K562 (cell line): ENCODE data around the gene TBX10. TPM values are rescaled to one million over a fixed set of nuclear protein-coding genes. Genes with fewer than 3 reads are reported as not detected.
A peak's percentile ranks its signal among the peaks of the same experiment; 100 is the strongest.

ENCODE experiments used
- CBX2 ChIP-seq: fragments of 200-600 bp; sonication (generic); IDR thresholded peaks from one replicate; pipeline ENCODE4 v1.6.1; 2012; ENCODE audit warnings: mild to moderate bottlenecking, low read length, inconsistent platforms; ENCODE audit not compliant: insufficient read depth, poor library complexity, severe bottlenecking
- CHD4 ChIP-seq: fragments of 200-600 bp; sonication (generic); IDR thresholded peaks from 3 replicates; pipeline ENCODE4 v1.6.1; 2012; ENCODE audit warnings: low read depth, mild to moderate bottlenecking, mixed read lengths, low read length, inconsistent platforms; ENCODE audit not compliant: insufficient read depth, insufficient replicate concordance, poor library complexity, severe bottlenecking
- COPS2 ChIP-seq: fragments of 450-650 bp; conservative IDR thresholded peaks from 2 replicates; pipeline ENCODE4 v1.6.1; 2016; ENCODE audit warnings: mild to moderate bottlenecking, moderate library complexity
- ELF2 ChIP-seq: fragments of 250-450 bp; sonication (Bioruptor Pico); IDR thresholded peaks from 2 replicates; pipeline ENCODE4 v1.5.0; 2021; ENCODE audit warnings: mild to moderate bottlenecking
- HSF4 ChIP-seq: fragments of 250-450 bp; sonication (Bioruptor Pico); IDR thresholded peaks from 2 replicates; pipeline ENCODE4 v2.1.2; 2022; ENCODE audit warnings: mild to moderate bottlenecking, moderate library complexity, borderline replicate concordance
- JUND ChIP-seq, 2 experiments: IDR thresholded peaks; 2 replicates in 1 of 2; 3 replicates in 1 of 2; pipeline ENCODE4 v1.6.1; 2011; ENCODE audit warnings: borderline replicate concordance in 2 of 2, low read depth in 2 of 2, low read length in 2 of 2, improper control_type of control experiment in 1 of 2, missing biosample characterization in 1 of 2, missing genetic modification characterization in 1 of 2, missing genetic modification reagents in 1 of 2
- LEF1 ChIP-seq: fragments of 450-650 bp; IDR thresholded peaks from 2 replicates; pipeline ENCODE4 v1.6.1; 2016; ENCODE audit warnings: mild to moderate bottlenecking
- MEF2A ChIP-seq: IDR thresholded peaks from 2 replicates; pipeline ENCODE4 v1.6.1; 2011; ENCODE audit warnings: low read depth, mild to moderate bottlenecking, low read length, moderate library complexity; ENCODE audit not compliant: control insufficient read depth
- MEIS2 ChIP-seq: fragments of 450-650 bp; IDR thresholded peaks from 2 replicates; pipeline ENCODE4 v1.6.1; 2014; ENCODE audit warnings: mild to moderate bottlenecking; ENCODE audit not compliant: partially characterized antibody
- PKNOX1 ChIP-seq: fragments of 450-650 bp; IDR thresholded peaks from 2 replicates; pipeline ENCODE4 v1.6.1; 2016
- POLR2AphosphoS5 ChIP-seq: IDR thresholded peaks from 2 replicates; pipeline ENCODE4 v1.6.1; 2011; ENCODE audit warnings: mild to moderate bottlenecking, low read depth, low read length, moderate library complexity; ENCODE audit not compliant: control insufficient read depth, insufficient read depth
- RFX5 ChIP-seq: IDR thresholded peaks from 2 replicates; pipeline ENCODE4 v1.6.1; 2011; ENCODE audit warnings: low read depth, mild to moderate bottlenecking, improper control_type of control experiment, low read length
- RHOXF2B ChIP-seq: fragments of 250-450 bp; sonication (Bioruptor Pico); conservative IDR thresholded peaks from 2 replicates; pipeline ENCODE4 v1.5.1; 2021
- TGIF2 ChIP-seq: sonication (generic); formaldehyde crosslinking; IDR thresholded peaks from 2 replicates; pipeline ENCODE4 v1.8.1; 2022; ENCODE audit warnings: mild to moderate bottlenecking, missing genetic modification reagents, moderate library complexity
- ZNF212 ChIP-seq: fragments of 450-650 bp; formaldehyde crosslinking; IDR thresholded peaks from 2 replicates; pipeline ENCODE4 v1.4.0; 2020; ENCODE audit warnings: mild to moderate bottlenecking
- ZNF280A ChIP-seq: fragments of 450-650 bp; IDR thresholded peaks from 2 replicates; pipeline ENCODE4 v1.6.1; 2018; ENCODE audit warnings: mild to moderate bottlenecking, low read depth; ENCODE audit not compliant: partially characterized antibody
- ZSCAN29 ChIP-seq: fragments of 450-650 bp; IDR thresholded peaks from 2 replicates; pipeline ENCODE4 v1.6.1; 2017
- polyA plus RNA-seq, 8 experiments: library from polyadenylated mRNA; depleted of rRNA in 4 of 8; stranded (reverse) in 5 of 8; unstranded in 3 of 8; fragments of >200 nt; fragmentation: Nextera tagmentation in 2 of 8; fragmentation: Illumina TruSeq in 1 of 8; extraction: Ambion mirVana in 2 of 8; extraction: Trizol in 1 of 8; gene quantifications; 2 replicates each; pipeline versions ENCODE4 v1.2.1 to v1.2.3, GENCODE V29; 2011 to 2014; ENCODE audit warnings: inconsistent platforms in 1 of 8, missing spikeins in 1 of 8
- total RNA-seq, 7 experiments: library from RNA; depleted of rRNA in 6 of 7; stranded (reverse); fragments of >200 nt in 6 of 7; fragmentation: Illumina TruSeq in 2 of 7; extraction: Trizol in 2 of 7; gene quantifications; 2 replicates each; pipeline versions ENCODE4 v1.2.1 to v1.2.3, GENCODE V29; 2011 to 2021; ENCODE audit warnings: low replicate concordance in 1 of 7
- TF ChIP-seq, protein P1 (sequence below): fragments of 250-450 bp; sonication (Bioruptor Pico); IDR thresholded peaks from 2 replicates; pipeline ENCODE4 v1.5.0; 2022; ENCODE audit warnings: mild to moderate bottlenecking
- TF ChIP-seq, protein P2 (sequence below): sonication (generic); formaldehyde crosslinking; IDR thresholded peaks from 2 replicates; pipeline ENCODE4 v1.8.0; 2022; ENCODE audit warnings: mild to moderate bottlenecking, low read depth, missing genetic modification reagents
- TF ChIP-seq, protein P3 (sequence below): sonication (generic); formaldehyde crosslinking; IDR thresholded peaks from 2 replicates; pipeline ENCODE4 v1.8.1; 2023; ENCODE audit warnings: mild to moderate bottlenecking, missing genetic modification reagents

The TBX10 gene
- total and polyA plus RNA-seq, 9 of the 15 experiments (the other 6 are each of a cell fraction or from before 2014, with no cell fraction given) = not detected

DNA sequence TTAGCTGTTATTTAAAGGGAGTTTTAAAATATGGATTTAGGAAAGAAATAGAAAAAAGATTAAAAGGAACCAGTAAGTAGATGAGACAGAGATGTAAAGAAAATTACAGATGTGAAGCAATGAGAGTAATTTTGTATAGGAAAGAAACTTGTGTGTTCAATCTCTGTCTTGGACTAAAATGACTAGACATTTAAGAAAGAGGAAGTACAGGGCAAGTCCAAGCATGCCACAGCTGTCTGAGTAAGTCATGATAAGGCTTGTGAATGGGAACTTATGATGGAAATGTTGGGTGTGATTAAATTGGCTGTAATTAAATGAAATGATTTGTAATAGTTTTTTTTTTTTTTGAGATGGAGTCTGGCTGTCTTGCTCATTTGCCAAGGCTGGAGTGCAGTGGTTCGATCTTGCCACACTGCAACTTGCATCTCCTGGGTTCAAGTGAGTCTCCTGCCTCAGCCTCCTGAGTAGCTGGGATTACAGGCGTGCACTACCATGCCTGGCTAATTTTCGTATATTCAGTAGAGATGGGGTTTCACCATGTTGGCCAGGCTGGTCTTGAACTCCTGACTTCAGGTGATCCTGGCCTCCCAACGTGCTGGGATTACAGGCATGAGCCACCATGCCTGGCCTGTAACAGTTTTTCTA lies 16.8 kb upstream of the TBX10 start (continued):
- no peak for TF ChIP-seq ELF2 (CRISPR knock-in tag)
- TF ChIP-seq, protein P1, sequence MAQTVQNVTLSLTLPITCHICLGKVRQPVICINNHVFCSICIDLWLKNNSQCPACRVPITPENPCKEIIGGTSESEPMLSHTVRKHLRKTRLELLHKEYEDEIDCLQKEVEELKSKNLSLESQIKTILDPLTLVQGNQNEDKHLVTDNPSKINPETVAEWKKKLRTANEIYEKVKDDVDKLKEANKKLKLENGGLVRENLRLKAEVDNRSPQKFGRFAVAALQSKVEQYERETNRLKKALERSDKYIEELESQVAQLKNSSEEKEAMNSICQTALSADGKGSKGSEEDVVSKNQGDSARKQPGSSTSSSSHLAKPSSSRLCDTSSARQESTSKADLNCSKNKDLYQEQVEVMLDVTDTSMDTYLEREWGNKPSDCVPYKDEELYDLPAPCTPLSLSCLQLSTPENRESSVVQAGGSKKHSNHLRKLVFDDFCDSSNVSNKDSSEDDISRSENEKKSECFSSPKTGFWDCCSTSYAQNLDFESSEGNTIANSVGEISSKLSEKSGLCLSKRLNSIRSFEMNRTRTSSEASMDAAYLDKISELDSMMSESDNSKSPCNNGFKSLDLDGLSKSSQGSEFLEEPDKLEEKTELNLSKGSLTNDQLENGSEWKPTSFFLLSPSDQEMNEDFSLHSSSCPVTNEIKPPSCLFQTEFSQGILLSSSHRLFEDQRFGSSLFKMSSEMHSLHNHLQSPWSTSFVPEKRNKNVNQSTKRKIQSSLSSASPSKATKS (CRISPR knock-in tag) = no peak
- TF ChIP-seq RFX5 = no peak
- TF ChIP-seq PKNOX1 = peak; percentile 35; the same call in 1 of the 2 replicates
- TF ChIP-seq RHOXF2B (CRISPR knock-in tag) = no peak
- TF ChIP-seq ZNF280A = peak; percentile 53
- no peak for TF ChIP-seq CHD4
- no peak for TF ChIP-seq MEF2A
- TF ChIP-seq COPS2 = no peak
- 0 out of 2 replicates have a peak, but pooled peaks have one; percentile 20 for TF ChIP-seq JUND (IDR thresholded peaks at IDR 0.05; ENCODE audit: borderline replicate concordance, low read depth, low read length)
- no peak; the same call in 2 of the 3 replicates for TF ChIP-seq JUND (tag; IDR thresholded peaks at IDR 0.05; ENCODE audit: borderline replicate concordance, low read depth, low read length)
- TF ChIP-seq, protein P2, sequence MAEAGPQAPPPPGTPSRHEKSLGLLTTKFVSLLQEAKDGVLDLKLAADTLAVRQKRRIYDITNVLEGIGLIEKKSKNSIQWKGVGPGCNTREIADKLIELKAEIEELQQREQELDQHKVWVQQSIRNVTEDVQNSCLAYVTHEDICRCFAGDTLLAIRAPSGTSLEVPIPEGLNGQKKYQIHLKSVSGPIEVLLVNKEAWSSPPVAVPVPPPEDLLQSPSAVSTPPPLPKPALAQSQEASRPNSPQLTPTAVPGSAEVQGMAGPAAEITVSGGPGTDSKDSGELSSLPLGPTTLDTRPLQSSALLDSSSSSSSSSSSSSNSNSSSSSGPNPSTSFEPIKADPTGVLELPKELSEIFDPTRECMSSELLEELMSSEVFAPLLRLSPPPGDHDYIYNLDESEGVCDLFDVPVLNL (CRISPR knock-in tag) = no peak
- peak; percentile 35 for TF ChIP-seq MEIS2
- no peak for TF ChIP-seq ZSCAN29
- no peak for TF ChIP-seq CBX2
- no peak for TF ChIP-seq POLR2AphosphoS5
- no peak for TF ChIP-seq HSF4 (CRISPR knock-in tag)
- TF ChIP-seq, protein P3, sequence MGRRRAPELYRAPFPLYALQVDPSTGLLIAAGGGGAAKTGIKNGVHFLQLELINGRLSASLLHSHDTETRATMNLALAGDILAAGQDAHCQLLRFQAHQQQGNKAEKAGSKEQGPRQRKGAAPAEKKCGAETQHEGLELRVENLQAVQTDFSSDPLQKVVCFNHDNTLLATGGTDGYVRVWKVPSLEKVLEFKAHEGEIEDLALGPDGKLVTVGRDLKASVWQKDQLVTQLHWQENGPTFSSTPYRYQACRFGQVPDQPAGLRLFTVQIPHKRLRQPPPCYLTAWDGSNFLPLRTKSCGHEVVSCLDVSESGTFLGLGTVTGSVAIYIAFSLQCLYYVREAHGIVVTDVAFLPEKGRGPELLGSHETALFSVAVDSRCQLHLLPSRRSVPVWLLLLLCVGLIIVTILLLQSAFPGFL (CRISPR knock-in tag) = no peak
- 0 out of 2 replicates have a peak, but pooled peaks have one; percentile 16 for TF ChIP-seq LEF1
- TF ChIP-seq ZNF212 (CRISPR knock-in tag) = no peak
- TF ChIP-seq TGIF2 (CRISPR knock-in tag) = no peak
